Measurements from ENCODE around the gene CNKSR3. TPM values are rescaled to one million over a fixed set of nuclear protein-coding genes. Genes with fewer than 3 reads are reported as not detected.

The CNKSR3 gene
- polyA plus RNA-seq, 1 donor from 2014 or later = 3.0 TPM

GRCh38 chr6:154394571-154394970, 115.9 kb downstream of the CNKSR3 start:
- Histone ChIP-seq H3K27me3 (ENCODE audit: insufficient read depth, low read depth, low read length) (no peaks in the 10 kb centered on the region), H3K4me3 (ENCODE audit: low read length) (no peak overlapping the region), H3K36me3 (ENCODE audit: insufficient read depth, low read length) (no peaks in the 10 kb centered on the region), H3K27ac (ENCODE audit: low read length) (no peak overlapping the region), H3K9me3 (ENCODE audit: low read length) (no peaks in the 10 kb centered on the region), H3K9me2 (ENCODE audit: insufficient read depth, low read length) (no peaks in the 10 kb centered on the region), H2AFZ (ENCODE audit: low read depth, low read length) (no peak overlapping the region), H3F3A (ENCODE audit: insufficient read depth, low read length, poor library complexity, severe bottlenecking) (no peaks in the 10 kb centered on the region), H3K4me2 (ENCODE audit: low read length) (no peak overlapping the region), H4K20me1 (ENCODE audit: insufficient read depth) (no peaks in the 10 kb centered on the region), H3K79me2 (replicated peaks; ENCODE audit: insufficient read depth, low read length) (no peaks in the 10 kb centered on the region), H3K9ac (ENCODE audit: low read length) (no peak overlapping the region)
- TF ChIP-seq EZH2 (IDR thresholded peaks at IDR 0.05; ENCODE audit: borderline replicate concordance, insufficient read depth, low read length, poor library complexity, severe bottlenecking) = no peak
- TF ChIP-seq CTCF (IDR thresholded peaks at IDR 0.05; ENCODE audit: poor library complexity, severe bottlenecking) = no peak

- H3K4me2 ChIP-seq (ENCODE audit: low read length) = no peak overlapping the region
- no peak overlapping the region for H3K9ac ChIP-seq (ENCODE audit: low read length)
- H4K20me1 ChIP-seq (ENCODE audit: insufficient read depth) = no peaks in the 10 kb centered on the region
- TF ChIP-seq TAF1 (IDR thresholded peaks at IDR 0.05; ENCODE audit: low read depth) (no peak), EZH2 (IDR thresholded peaks at IDR 0.05; ENCODE audit: borderline replicate concordance, insufficient read depth, low read length, poor library complexity, severe bottlenecking) (no peak), SMC3 (conservative IDR thresholded peaks at IDR 0.05; ENCODE audit: poor library complexity) (no peak), RAD21 (conservative IDR thresholded peaks at IDR 0.05) (no peak), EP300 (conservative IDR thresholded peaks at IDR 0.05; ENCODE audit: poor library complexity, severe bottlenecking) (no peak), REST (IDR thresholded peaks at IDR 0.05; ENCODE audit: borderline replicate concordance) (no peak), CTCF (IDR thresholded peaks at IDR 0.05; ENCODE audit: poor library complexity, severe bottlenecking) (no peak), MXI1 (conservative IDR thresholded peaks at IDR 0.05; ENCODE audit: poor library complexity, severe bottlenecking) (no peak), POLR2AphosphoS5 (IDR thresholded peaks at IDR 0.05) (no peak)
- no peaks in the 10 kb centered on the region for H3K9me2 ChIP-seq (ENCODE audit: insufficient read depth, low read length)
- no peaks in the 10 kb centered on the region for H3K9me3 ChIP-seq (ENCODE audit: low read length)
- no peaks in the 10 kb centered on the region for H3K27me3 ChIP-seq (ENCODE audit: insufficient read depth, low read depth, low read length)
- H2AFZ ChIP-seq (ENCODE audit: low read depth, low read length) = no peak overlapping the region
- no peak overlapping the region for H3K4me3 ChIP-seq (ENCODE audit: low read length)
- H3K27ac ChIP-seq (ENCODE audit: low read length) = no peak overlapping the region
- no peaks in the 10 kb centered on the region for H3F3A ChIP-seq (ENCODE audit: insufficient read depth, low read length, poor library complexity, severe bottlenecking)
- H3K36me3 ChIP-seq (ENCODE audit: insufficient read depth, low read length) = no peaks in the 10 kb centered on the region
- no peaks in the 10 kb centered on the region for H3K79me2 ChIP-seq (replicated peaks; ENCODE audit: insufficient read depth, low read length)
Observed at GRCh38 chr6:154390034-154390433, 120.5 kb downstream of the CNKSR3 start.

All from neural cell (in vitro differentiated cells).